Bronchial smooth muscle cell (primary cell): Measurements from ENCODE around the gene NR1H2. TPM values are rescaled to one million over a fixed set of nuclear protein-coding genes. Genes with fewer than 3 reads are reported as not detected.

Experiments
- total RNA-seq: library from RNA; depleted of rRNA; stranded (reverse); fragments of >200 nt; gene quantifications from 2 replicates; pipeline ENCODE4 v1.2.1, GENCODE V29; 2014

Gene NR1H2
- total RNA-seq = 53.0 and 74.5 TPM in 2 replicates

GRCh38 chr19:50376166-50377050 is at the start of gene NR1H2:
Gene NR1H2, plus strand, starts transcription at chr19:50376457. Its CDS starts 1,149 bp downstream, at chr19:50377606.

DNA sequence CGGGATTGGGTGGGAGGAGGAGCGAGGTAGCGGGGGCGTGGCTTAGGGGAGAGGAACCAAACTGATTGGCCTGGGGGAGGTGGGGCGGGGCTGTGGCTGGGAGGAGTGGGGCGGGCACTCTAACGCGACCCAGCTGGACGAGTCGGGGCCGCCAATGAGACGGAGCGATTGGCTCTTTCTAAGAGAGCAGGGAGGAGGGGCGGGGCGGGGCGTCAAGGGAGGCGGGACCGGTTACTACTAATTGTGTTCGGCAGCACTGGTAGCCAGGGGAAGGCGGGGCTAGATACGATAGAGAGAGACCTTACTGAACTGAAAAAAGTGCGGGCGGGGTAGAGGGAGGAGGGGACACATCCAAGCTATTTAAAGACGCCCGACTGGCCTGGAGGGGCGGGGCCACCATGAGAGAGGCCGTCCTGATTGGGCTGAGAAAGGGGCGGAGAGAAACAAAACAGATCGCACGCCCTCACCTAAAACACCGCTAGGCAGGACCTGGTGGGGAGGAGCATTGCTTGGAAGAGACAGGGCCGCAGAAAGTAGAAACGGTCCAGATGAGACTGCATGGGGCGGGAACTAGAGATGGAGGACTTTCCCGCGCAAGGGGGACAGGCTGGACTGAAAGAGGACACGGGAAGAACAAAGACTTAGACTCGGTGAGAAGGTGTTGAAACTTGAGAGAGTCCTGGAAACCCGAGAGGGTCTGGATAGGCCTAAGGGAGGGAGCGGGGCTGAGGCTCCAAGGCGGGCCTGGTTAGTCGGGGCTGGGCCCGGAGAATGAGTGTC is 46.9 kb upstream of the NR1H2 start, which contains the start of gene KCNC3:
Gene KCNC3 (minus strand): TSS at position 232 of the 780 bp plus-strand sequence. CDS start 295 bp downstream, outside the sequence.

GRCh38 chr19:50365434-50366306 is 10.6 kb upstream of the NR1H2 start, which contains the start of gene NAPSA:
Gene NAPSA, minus strand, starts transcription at chr19:50365639. Its CDS starts 18 bp downstream, at chr19:50365621.

DNA sequence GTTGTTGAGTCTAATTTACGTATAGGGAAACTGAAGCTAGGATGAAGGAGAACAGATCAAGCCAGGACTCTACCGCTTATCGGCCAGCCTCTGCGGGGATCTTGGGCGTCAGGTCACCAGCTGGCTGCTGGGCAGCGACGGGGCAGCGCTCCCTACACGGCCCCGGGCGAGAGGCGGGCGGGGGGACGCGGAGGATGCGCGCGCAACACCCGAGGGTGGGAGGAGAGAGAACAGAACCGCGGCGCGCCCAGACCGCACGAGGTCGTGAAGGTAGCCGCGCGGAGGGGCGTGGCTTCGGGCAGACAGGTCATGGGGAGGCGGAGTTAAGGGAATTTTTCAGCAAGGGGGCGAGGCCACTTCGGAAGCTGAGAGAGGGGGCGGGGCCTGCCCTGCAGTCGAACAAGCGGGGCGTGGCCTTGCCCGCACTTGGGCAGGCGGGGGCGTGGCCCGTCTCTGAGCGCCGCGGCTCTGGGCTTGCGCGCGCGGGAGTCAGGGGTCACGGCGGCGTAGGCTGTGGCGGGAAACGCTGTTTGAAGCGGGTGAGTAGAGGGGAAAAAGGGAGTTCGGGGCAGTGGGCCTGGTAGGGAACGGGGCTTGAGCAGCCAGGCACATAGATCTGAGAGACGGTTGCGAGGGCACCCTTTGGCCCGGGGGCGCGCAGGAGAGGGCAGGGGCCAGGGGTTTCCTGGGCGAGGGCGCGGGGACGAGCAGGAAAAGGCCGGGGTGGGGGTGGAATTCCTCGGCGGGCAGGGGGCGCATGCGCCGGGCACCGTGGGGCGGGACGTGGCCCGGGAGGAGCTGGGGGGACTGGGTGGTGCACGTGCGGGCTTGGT is 7.8 kb downstream of the NR1H2 start, which contains the start of gene POLD1:
Gene POLD1 (plus strand): TSS at position 496 of the 833 bp plus-strand sequence. CDS start 14,505 bp downstream, outside the sequence.

GRCh38 chr19:50418176-50419021 is 42.1 kb downstream of the NR1H2 start, which contains the start of gene SPIB:
Gene SPIB, plus strand, starts transcription at chr19:50418938. Its CDS starts 25 bp downstream, at chr19:50418963.

GRCh38 chr19:50432221-50433028 is 56.2 kb downstream of the NR1H2 start, which contains the start of gene MYBPC2:
Gene MYBPC2, plus strand, starts transcription at chr19:50432892. Its CDS starts 62 bp downstream, at chr19:50432954.

Other genes starting within 250 kb of the NR1H2 start
- not detected in 2 replicates for gene IZUMO2, start 213.2 kb upstream of the NR1H2 start, total RNA-seq
- gene MYH14, start 172.8 kb upstream of the NR1H2 start, total RNA-seq = under 0.01 and 0.09 TPM in 2 replicates
- not detected in 2 replicates for gene KCNC3, start 47.1 kb upstream of the NR1H2 start, total RNA-seq
- 0.09 and 0.16 TPM in 2 replicates for gene NAPSA, start 10.8 kb upstream of the NR1H2 start, total RNA-seq
- gene POLD1, start 7.9 kb downstream of the NR1H2 start, total RNA-seq = 16.9 and 19.7 TPM in 2 replicates
- not detected in 2 replicates for gene SPIB, start 42.5 kb downstream of the NR1H2 start, total RNA-seq
- under 0.01 TPM in 2 replicates for gene MYBPC2, start 56.4 kb downstream of the NR1H2 start, total RNA-seq
- 32.5 and 38.9 TPM in 2 replicates for gene EMC10, start 100.0 kb downstream of the NR1H2 start, total RNA-seq
- 0.26 and 0.47 TPM in 2 replicates for gene GARIN5A, start 100.4 kb downstream of the NR1H2 start, total RNA-seq
- gene JOSD2, start 134.7 kb downstream of the NR1H2 start, total RNA-seq = 49.2 and 52.6 TPM in 2 replicates
- not detected in 2 replicates for gene ASPDH, start 137.5 kb downstream of the NR1H2 start, total RNA-seq
- under 0.01 and 0.94 TPM in 2 replicates for gene LRRC4B, start 192.0 kb downstream of the NR1H2 start, total RNA-seq